Right cardiac atrium (tissue), 5 donors: ENCODE results near the gene SALL3. TPM values are rescaled to one million over a fixed set of nuclear protein-coding genes. Genes with fewer than 3 reads are reported as not detected.

Experiments
- ATAC-seq, 2 donors: fragments of 200-7000 bp; cut with Tn5 transposase; one replicate each; pipeline versions ENCODE4 v1.8.0 to v1.9.1; 2020; ENCODE audit warnings: moderate library complexity in 2 of 2, mild to moderate bottlenecking in 1 of 2
- DNase-seq, 3 donors: peaks; one replicate each; pipeline ENCODE4 v3.0.0-alpha.2; 2020
- H3K27ac ChIP-seq: one replicate; pipeline ENCODE4 v1.5.1; 2013; ENCODE audit warnings: mild to moderate bottlenecking, low read length, control low read depth, moderate library complexity
- H3K27me3 ChIP-seq: one replicate; pipeline ENCODE4 v1.6.1; 2013; ENCODE audit not compliant: control insufficient read depth, insufficient read depth
- H3K4me1 ChIP-seq: one replicate; pipeline ENCODE4 v1.6.1; 2013; ENCODE audit warnings: low read length; ENCODE audit not compliant: control insufficient read depth, insufficient read depth
- H3K4me3 ChIP-seq: one replicate; pipeline ENCODE4 v1.5.1; 2013; ENCODE audit warnings: low read length, control low read depth
- H3K9me3 ChIP-seq: one replicate; pipeline ENCODE4 v1.6.1; 2013; ENCODE audit warnings: low read length; ENCODE audit not compliant: control insufficient read depth
- WGBS: extraction: QIAGEN DNeasy Blood & Tissue Kit; methylation state at CpG from one replicate; pipeline ENCODE4 v1.1.7; 2013; 5-methylcytosine and 5-hydroxymethylcytosine counted together
- intact Hi-C, 4 donors: fragments of 100-400 bp; cut with DNase I; formaldehyde crosslinking; loops; one replicate each; pipeline versions ENCODE4 v1.11.0 to v1.14.0; 2022 to 2023
- polyA plus RNA-seq: library from polyadenylated mRNA; stranded (reverse); fragments of 200-250 nt; gene quantifications from one replicate; pipeline ENCODE4 v1.2.3, GENCODE V29; 2013
- total RNA-seq, 4 donors: library from RNA; stranded (reverse); fragmentation: NEBNext Ultra II Directional; extraction: Animal tissue kit (Norgen Biotek cat#: 25700); gene quantifications; one replicate each; pipeline ENCODE4 v1.2.1, GENCODE V29; 2021
- donor health status: healthy with polysubstance abuse.
- donor health status: DM: no; HTN: yes; CAD: no.
- donor health status: DM: no; HTN: no; CAD: no.
- donor health status: DM: no; HTN: yes; CAD: no; lungs with severe emphysema.
- donor health status: DM: yes; HTN: yes; CAD: no.

The SALL3 gene
- total and polyA plus RNA-seq, 5 donors, result 0.14 to 3.1 (median 1.1) TPM

GRCh38 chr18:78974115-78974761 is 5.4 kb upstream of the SALL3 start:
- Histone ChIP-seq H3K9me3 (no peaks in the 10 kb centered on the region), H3K27ac (no peak overlapping the region), H3K27me3 (peaks cover 10% of the 10 kb centered on the region), H3K4me1 (no peaks in the 10 kb centered on the region), H3K4me3 (peak overlapping the region; percentile 26)
- DNase-seq (no peak), ATAC-seq (no peak)
- intact Hi-C loops, result no loop called here
- 2% methylated on average over 77 of the region's 77 CpGs for WGBS

DNA sequence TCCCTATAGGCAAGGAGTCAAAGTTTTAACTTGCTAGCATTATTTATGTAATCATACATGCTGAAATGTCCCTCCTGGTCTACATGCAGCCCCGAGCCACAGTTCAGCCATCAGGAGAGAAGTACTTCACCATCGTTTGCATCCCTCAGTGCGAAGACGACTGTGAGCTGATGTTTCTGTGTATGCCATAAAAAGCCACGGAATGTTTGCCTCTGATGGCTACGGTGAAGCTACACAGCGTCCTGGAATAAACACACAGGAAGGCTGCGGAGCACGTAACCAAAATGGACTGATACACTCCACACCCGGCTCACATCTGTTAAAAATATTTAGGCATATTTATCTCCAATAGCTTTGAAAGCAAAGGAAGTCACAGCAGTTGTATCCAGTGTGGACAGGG is 4.3 kb upstream of the SALL3 start:
- DNase-seq, result no peak
- Histone ChIP-seq H3K9me3 (no peaks in the 10 kb centered on the region), H3K4me1 (no peaks in the 10 kb centered on the region), H3K27me3 (peaks cover 12% of the 10 kb centered on the region), H3K27ac (no peak overlapping the region), H3K4me3 (no peak overlapping the region)
- intact Hi-C loops, result no loop called here
- WGBS, result 12% methylated on average over 10 of the region's 10 CpGs
- no peak for ATAC-seq

DNA sequence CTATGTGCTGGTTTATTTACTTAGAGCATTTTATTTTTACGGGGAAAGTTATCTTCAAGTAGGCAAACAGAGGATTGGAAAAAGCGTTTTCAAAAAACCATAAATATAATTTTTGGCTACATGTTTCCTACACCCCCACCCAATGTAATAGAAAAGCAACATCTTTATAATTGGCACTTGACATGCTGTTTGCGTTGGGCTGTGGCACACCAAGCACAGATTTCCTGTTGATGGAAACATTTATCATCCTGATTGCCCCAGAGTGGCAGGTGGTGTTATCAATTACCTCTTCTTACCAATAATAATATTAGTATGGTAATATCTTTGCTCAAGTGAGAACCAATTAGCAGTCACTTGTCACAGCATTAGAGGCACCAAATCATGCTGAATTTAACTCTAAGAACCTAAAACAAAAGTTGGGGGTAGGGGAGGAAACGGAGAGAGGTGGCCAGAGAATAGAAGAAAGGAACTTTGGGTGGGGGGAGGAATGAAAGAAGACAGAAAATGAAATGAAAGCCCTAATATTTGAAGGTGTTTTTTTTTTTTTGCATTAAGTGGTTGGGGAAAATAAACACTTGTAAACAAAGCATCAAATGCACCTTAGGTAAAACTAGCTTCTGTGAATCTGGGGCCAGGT is 3.8 kb upstream of the SALL3 start:
- Histone ChIP-seq H3K4me3 (no peak overlapping the region), H3K27ac (no peak overlapping the region), H3K27me3 (peaks cover 12% of the 10 kb centered on the region), H3K9me3 (no peaks in the 10 kb centered on the region), H3K4me1 (peaks cover 3% of the 10 kb centered on the region)
- DNase-seq (no peak), ATAC-seq (no peak)
- WGBS, result 18% methylated on average over 4 of the region's 4 CpGs
- intact Hi-C loops, result no loop called here

- 10% methylated on average over 51 of the region's 51 CpGs for WGBS
- ATAC-seq (no peak), DNase-seq (no peak)
- Histone ChIP-seq H3K27me3 (peaks cover 12% of the 10 kb centered on the region), H3K9me3 (no peaks in the 10 kb centered on the region), H3K4me3 (no peak overlapping the region), H3K4me1 (peaks cover 3% of the 10 kb centered on the region), H3K27ac (no peak overlapping the region)
- intact Hi-C loops, result no loop called here
Measured at GRCh38 chr18:78976765-78977636, 2.6 kb upstream of the SALL3 start.

- DNase-seq, result no peak
- H3K27ac ChIP-seq, result no peak overlapping the region
- H3K9me3 ChIP-seq, result no peaks in the 10 kb centered on the region
- ATAC-seq, result no peak
- H3K27me3 ChIP-seq, result peaks cover 14% of the 10 kb centered on the region
- intact Hi-C loops, result no loop called here
- WGBS, result 4% methylated on average over 34 of the region's 34 CpGs
- no peak overlapping the region for H3K4me3 ChIP-seq
- peaks cover 3% of the 10 kb centered on the region for H3K4me1 ChIP-seq
Measured at GRCh38 chr18:78977637-78978348, 1.8 kb upstream of the SALL3 start.

GRCh38 chr18:78978349-78979055 is 1.1 kb upstream of the SALL3 start:
- no peak overlapping the region for H3K27ac ChIP-seq
- intact Hi-C loops, result no loop called here
- DNase-seq (no peak), ATAC-seq (peak; percentile 53 to 57)
- peaks cover 3% of the 10 kb centered on the region for H3K4me1 ChIP-seq
- under 1% methylated on average over 80 of the region's 80 CpGs for WGBS
- peaks cover 14% of the 10 kb centered on the region for H3K27me3 ChIP-seq
- H3K4me3 ChIP-seq, result peak overlapping the region; percentile 58
- no peaks in the 10 kb centered on the region for H3K9me3 ChIP-seq

- peak; percentile 45 to 60 for ATAC-seq
- Histone ChIP-seq H3K27me3 (peaks cover 13% of the 10 kb centered on the region), H3K27ac (no peak overlapping the region), H3K4me3 (peak overlapping the region; percentile 58), H3K9me3 (no peaks in the 10 kb centered on the region), H3K4me1 (peaks cover 3% of the 10 kb centered on the region)
- intact Hi-C loops, result no loop called here
- peak in 2 of 3 donors; percentile 61 to 66 for DNase-seq
- WGBS, result 1% methylated on average over 96 of the region's 98 CpGs
Measured at GRCh38 chr18:78979056-78979729, 425 bp upstream of the SALL3 start.

DNA sequence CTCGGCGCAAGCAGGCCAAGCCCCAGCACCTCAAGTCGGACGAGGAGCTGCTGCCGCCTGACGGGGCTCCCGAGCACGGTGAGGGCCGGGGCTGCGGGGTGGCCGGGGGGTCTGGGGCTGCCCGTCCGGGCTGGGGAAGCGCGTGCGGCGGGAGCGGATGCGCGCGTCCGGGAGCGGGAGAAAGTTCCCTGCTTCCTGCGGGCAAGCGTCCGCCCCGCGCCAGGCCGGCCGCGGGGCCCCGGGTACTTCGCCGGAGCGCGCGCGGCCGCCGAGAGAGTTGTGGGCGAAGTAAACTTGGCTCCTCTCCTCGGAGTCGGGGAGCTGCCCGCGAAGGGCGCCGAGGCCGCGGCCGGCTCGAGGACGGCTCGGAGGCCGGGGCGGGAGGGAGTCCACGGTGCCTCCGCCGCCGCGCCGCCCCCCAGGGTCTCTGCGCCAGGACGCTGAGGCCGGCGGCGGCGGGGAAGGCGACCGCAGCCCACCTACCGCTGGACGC is 707 bp downstream of the SALL3 start:
- H3K4me3 ChIP-seq, result peak overlapping the region; percentile 58
- DNase-seq (peak in 1 of 3 donors; percentile 50), ATAC-seq (peak in 1 of 2 donors; percentile 13)
- under 1% methylated on average over 71 of the region's 71 CpGs for WGBS
- no peak overlapping the region for H3K27ac ChIP-seq
- intact Hi-C loops, result no loop called here
- H3K4me1 ChIP-seq, result peaks cover 3% of the 10 kb centered on the region
- no peaks in the 10 kb centered on the region for H3K9me3 ChIP-seq
- H3K27me3 ChIP-seq, result peaks cover 7% of the 10 kb centered on the region

GRCh38 chr18:78980777-78981380 is 1.3 kb downstream of the SALL3 start:
- Histone ChIP-seq H3K27ac (no peak overlapping the region), H3K4me1 (peaks cover 3% of the 10 kb centered on the region), H3K4me3 (peak overlapping the region; percentile 58), H3K9me3 (no peaks in the 10 kb centered on the region), H3K27me3 (peaks cover 4% of the 10 kb centered on the region)
- 3% methylated on average over 68 of the region's 68 CpGs for WGBS
- DNase-seq, result no peak
- no peak for ATAC-seq
- intact Hi-C loops, result no loop called here
